IgD-negative memory B cell (primary cell): Measurements from ENCODE around the gene RFK. TPM values are rescaled to one million over a fixed set of nuclear protein-coding genes. Genes with fewer than 3 reads are reported as not detected.
A peak's percentile ranks its signal among the peaks of the same experiment; 100 is the strongest.

Experiments used
- H3K27ac Mint-ChIP-seq, 3 donors: one replicate each; pipeline ENCODE4 v1.8.0; 2020 to 2022; ENCODE audit warnings: mild to moderate bottlenecking in 3 of 3, mixed read lengths in 3 of 3, moderate library complexity in 1 of 3
- H3K27me3 Mint-ChIP-seq: one replicate; pipeline ENCODE4 v1.8.0; 2021; ENCODE audit warnings: mixed read lengths
- H3K36me3 Mint-ChIP-seq: one replicate; pipeline ENCODE4 v1.8.0; 2020; ENCODE audit warnings: mild to moderate bottlenecking, mixed read lengths
- H3K4me1 Mint-ChIP-seq, 3 donors: one replicate each; pipeline ENCODE4 v1.8.0; 2020 to 2022; ENCODE audit warnings: mixed read lengths in 3 of 3, mild to moderate bottlenecking in 1 of 3
- H3K4me3 Mint-ChIP-seq, 4 donors: one replicate each; pipeline ENCODE4 v1.8.0; 2020 to 2022; ENCODE audit warnings: mild to moderate bottlenecking in 4 of 4, mixed read lengths in 4 of 4, moderate library complexity in 3 of 4
- H3K9me3 Mint-ChIP-seq, 3 donors: one replicate each; pipeline ENCODE4 v1.8.0; 2020 to 2021; ENCODE audit warnings: mixed read lengths in 3 of 3, mild to moderate bottlenecking in 1 of 3
- polyA plus RNA-seq: library from polyadenylated mRNA; unstranded; fragments of 300-500 nt; fragmentation: Illumina TruSeq; gene quantifications from one replicate; pipeline ENCODE4 v1.2.3, GENCODE V29; 2021

RFK gene
- polyA plus RNA-seq, 1 donor from 2014 or later: 18.6 TPM

GRCh38 chr9:76419782-76420380 is 25.7 kb upstream of the RFK start:
- Mint-ChIP-seq H3K9me3 (peaks cover 0 to 3% (median 0%) of the 10 kb centered on the region in 3 donors), H3K27ac (no peak overlapping the region), H3K4me1 (no peaks in the 10 kb centered on the region), H3K36me3 (no peaks in the 10 kb centered on the region), H3K27me3 (no peaks in the 10 kb centered on the region), H3K4me3 (no peak overlapping the region)

DNA sequence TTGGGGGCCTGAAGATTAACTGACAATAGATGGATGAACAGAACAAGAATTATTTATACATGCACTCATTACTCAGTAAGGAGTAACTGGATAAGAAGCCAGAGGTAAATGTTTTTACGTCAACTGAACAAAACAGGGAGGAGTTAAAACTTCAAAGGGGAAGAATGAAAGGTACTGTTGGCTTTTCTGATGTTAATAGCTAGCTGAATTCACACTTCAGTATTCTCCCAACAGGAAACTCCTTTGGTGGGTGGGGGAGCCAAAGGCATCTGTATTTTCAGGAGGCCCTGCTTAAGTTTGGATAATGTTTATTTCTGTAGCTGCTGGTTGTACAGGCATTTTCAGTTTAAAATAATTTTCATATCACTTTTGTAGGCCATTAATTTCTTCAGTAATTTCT is 23.2 kb upstream of the RFK start:
- no peaks in the 10 kb centered on the region for H3K27me3 Mint-ChIP-seq
- no peak overlapping the region for H3K27ac Mint-ChIP-seq
- H3K4me3 Mint-ChIP-seq: no peak overlapping the region
- H3K36me3 Mint-ChIP-seq: peaks cover 2% of the 10 kb centered on the region
- H3K9me3 Mint-ChIP-seq: peaks cover 2 to 12% (median 9%) of the 10 kb centered on the region in 3 donors
- no peaks in the 10 kb centered on the region for H3K4me1 Mint-ChIP-seq

GRCh38 chr9:76415731-76416130 is 21.5 kb upstream of the RFK start:
- peaks cover 2 to 12% (median 8%) of the 10 kb centered on the region in 3 donors for H3K9me3 Mint-ChIP-seq
- H3K4me3 Mint-ChIP-seq: peak overlapping the region in 1 of 4 donors; percentile 67
- no peak overlapping the region for H3K27ac Mint-ChIP-seq
- peaks cover 2% of the 10 kb centered on the region for H3K36me3 Mint-ChIP-seq
- no peaks in the 10 kb centered on the region for H3K27me3 Mint-ChIP-seq
- no peaks in the 10 kb centered on the region for H3K4me1 Mint-ChIP-seq

- peak overlapping the region in 1 of 4 donors; percentile 39 for H3K4me3 Mint-ChIP-seq
- no peaks in the 10 kb centered on the region for H3K27me3 Mint-ChIP-seq
Measured at GRCh38 chr9:76415154-76415553, 20.9 kb upstream of the RFK start.

GRCh38 chr9:76414661-76415060 is 20.4 kb upstream of the RFK start:
- no peak overlapping the region for H3K27ac Mint-ChIP-seq
- no peaks in the 10 kb centered on the region for H3K27me3 Mint-ChIP-seq
- H3K9me3 Mint-ChIP-seq: peaks cover 2 to 12% (median 8%) of the 10 kb centered on the region in 3 donors
- H3K4me3 Mint-ChIP-seq: peak overlapping the region in 1 of 4 donors; percentile 39
- H3K36me3 Mint-ChIP-seq: peaks cover 2% of the 10 kb centered on the region
- no peaks in the 10 kb centered on the region for H3K4me1 Mint-ChIP-seq

More at GRCh38 chr9:76415154-76415553, 20.9 kb upstream of the RFK start:
- H3K27ac Mint-ChIP-seq: no peak overlapping the region
- H3K4me1 Mint-ChIP-seq: no peaks in the 10 kb centered on the region
- H3K9me3 Mint-ChIP-seq: peaks cover 2 to 12% (median 8%) of the 10 kb centered on the region in 3 donors
- H3K36me3 Mint-ChIP-seq: peaks cover 2% of the 10 kb centered on the region

GRCh38 chr9:76413658-76414057 is 19.4 kb upstream of the RFK start:
- H3K9me3 Mint-ChIP-seq: peaks cover 2 to 12% (median 8%) of the 10 kb centered on the region in 3 donors
- H3K27me3 Mint-ChIP-seq: no peaks in the 10 kb centered on the region
- peaks cover 2% of the 10 kb centered on the region for H3K36me3 Mint-ChIP-seq
- H3K4me3 Mint-ChIP-seq: no peak overlapping the region
- peaks cover under 1 to 2% (median under 1%) of the 10 kb centered on the region in 3 donors for H3K4me1 Mint-ChIP-seq
- peak overlapping the region in 1 of 3 donors; percentile 50 for H3K27ac Mint-ChIP-seq

DNA sequence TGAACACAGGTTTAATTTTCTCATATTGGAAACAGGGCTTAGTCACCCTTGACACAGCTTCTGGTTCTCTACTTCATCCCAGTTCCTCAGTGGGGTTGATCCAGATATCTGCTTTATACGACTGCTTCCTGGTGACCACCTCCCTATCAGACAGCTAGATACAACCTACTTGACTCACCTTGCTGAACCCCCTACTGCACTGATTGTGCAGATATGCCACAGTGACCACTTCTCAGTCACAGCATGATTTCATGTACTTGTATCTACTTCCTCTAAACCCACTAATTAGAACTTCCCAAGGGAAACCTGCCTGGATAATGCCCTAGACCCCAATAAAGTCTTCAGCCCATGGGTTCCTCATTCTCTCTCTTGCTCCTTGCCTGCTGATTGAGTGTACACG is 18.4 kb upstream of the RFK start:
- Mint-ChIP-seq H3K27me3 (no peaks in the 10 kb centered on the region), H3K27ac (no peak overlapping the region), H3K36me3 (peaks cover 2% of the 10 kb centered on the region), H3K4me3 (no peak overlapping the region), H3K9me3 (peaks cover 2 to 12% (median 8%) of the 10 kb centered on the region in 3 donors), H3K4me1 (peaks cover 3 to 8% (median 4%) of the 10 kb centered on the region in 3 donors)

- Mint-ChIP-seq H3K27me3 (no peaks in the 10 kb centered on the region), H3K9me3 (no peaks in the 10 kb centered on the region), H3K4me3 (no peak overlapping the region), H3K27ac (no peak overlapping the region), H3K36me3 (no peaks in the 10 kb centered on the region), H3K4me1 (peaks cover 13 to 15% (median 14%) of the 10 kb centered on the region in 3 donors)
Measured at GRCh38 chr9:76405868-76406267, 11.6 kb upstream of the RFK start.

DNA sequence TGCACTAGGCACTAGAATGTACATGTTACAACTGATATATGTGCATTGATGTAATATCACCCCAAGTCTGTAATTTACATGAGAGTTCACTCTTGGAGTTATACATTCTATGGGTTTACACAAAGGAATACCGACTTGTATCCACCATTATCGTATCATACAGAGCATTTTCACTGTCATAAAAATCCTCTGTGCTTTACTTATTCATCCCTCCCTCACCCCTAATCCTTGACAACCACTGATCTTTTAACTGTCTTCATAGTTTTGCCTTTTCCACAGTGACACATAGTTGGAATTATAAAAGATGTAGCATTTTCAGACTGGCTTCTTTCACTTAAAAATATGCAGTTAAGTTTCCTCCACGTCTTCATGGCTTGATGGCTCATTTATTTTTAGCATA is 11.1 kb upstream of the RFK start:
- H3K4me1 Mint-ChIP-seq: peaks cover 13 to 15% (median 14%) of the 10 kb centered on the region in 3 donors
- H3K9me3 Mint-ChIP-seq: no peaks in the 10 kb centered on the region
- H3K36me3 Mint-ChIP-seq: no peaks in the 10 kb centered on the region
- peak overlapping the region in 1 of 3 donors; percentile 22 for H3K27ac Mint-ChIP-seq
- H3K27me3 Mint-ChIP-seq: no peaks in the 10 kb centered on the region
- H3K4me3 Mint-ChIP-seq: no peak overlapping the region

DNA sequence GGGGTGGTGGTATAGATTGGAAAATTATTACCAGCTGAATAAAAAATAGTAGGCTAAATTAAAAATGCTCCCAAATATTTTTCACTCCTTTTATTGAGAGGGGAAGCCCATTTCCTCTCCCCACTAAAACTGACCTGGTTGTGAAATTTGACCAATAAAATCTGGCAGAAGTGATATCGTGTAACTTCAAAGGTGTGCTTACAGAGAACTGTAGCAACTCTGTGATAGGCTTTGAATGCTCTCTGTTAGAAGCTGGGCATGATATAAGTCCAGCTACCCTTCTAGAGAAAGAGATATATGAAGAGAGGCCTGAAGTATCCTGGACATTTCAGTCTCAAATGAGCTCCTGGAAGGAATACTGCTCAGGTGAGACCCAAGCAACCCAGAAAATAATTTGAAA is 10.2 kb upstream of the RFK start:
- Mint-ChIP-seq H3K9me3 (no peaks in the 10 kb centered on the region), H3K27ac (no peak overlapping the region), H3K4me3 (peak overlapping the region in 1 of 4 donors; percentile 59), H3K27me3 (no peaks in the 10 kb centered on the region), H3K36me3 (no peaks in the 10 kb centered on the region), H3K4me1 (peaks cover 13 to 15% (median 14%) of the 10 kb centered on the region in 3 donors)

GRCh38 chr9:76403352-76403751 is 9.1 kb upstream of the RFK start:
- no peaks in the 10 kb centered on the region for H3K36me3 Mint-ChIP-seq
- H3K9me3 Mint-ChIP-seq: no peaks in the 10 kb centered on the region
- peaks cover 9 to 12% (median 12%) of the 10 kb centered on the region in 3 donors for H3K4me1 Mint-ChIP-seq
- H3K27me3 Mint-ChIP-seq: no peaks in the 10 kb centered on the region
- peak overlapping the region in 2 of 4 donors; percentile 71 to 75 for H3K4me3 Mint-ChIP-seq
- peak overlapping the region in 1 of 3 donors; percentile 14 for H3K27ac Mint-ChIP-seq

DNA sequence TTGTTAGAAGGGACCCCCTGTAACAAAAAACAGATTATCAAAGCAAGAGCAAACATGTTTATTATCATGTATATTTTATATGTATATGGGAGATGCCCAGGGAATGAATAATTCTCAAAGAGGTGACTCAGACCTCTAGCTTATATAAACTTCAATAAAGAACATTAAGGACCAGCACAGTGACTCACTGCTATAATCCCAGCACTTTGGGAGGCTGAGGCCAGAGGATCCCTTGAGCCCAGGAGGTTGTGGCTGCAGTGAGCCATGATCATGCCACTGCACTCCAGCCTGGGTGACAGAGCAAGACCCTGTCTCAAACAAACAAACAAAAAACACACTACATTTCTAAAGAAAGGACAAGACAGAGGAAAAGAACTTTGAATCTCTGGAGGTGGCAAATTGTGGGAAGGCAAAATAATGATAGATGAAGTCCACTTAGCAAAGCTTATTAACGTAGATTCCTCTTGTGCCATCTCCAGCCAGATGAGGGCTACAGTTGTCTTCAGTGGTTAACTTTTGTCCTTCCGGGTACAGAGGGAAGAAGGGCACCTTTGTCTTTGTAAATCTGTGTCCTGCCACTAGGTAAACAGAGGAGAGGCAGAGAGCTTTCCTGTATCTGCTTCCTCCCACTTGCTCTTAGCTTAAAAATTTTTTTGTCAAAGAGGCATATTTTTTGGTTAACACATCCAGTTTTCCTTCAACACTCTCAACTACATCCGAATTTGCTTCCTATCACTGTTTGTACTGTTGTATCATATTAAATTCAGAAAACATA is 7.5 kb upstream of the RFK start:
- Mint-ChIP-seq H3K36me3 (no peaks in the 10 kb centered on the region), H3K4me1 (peaks cover 8 to 10% (median 9%) of the 10 kb centered on the region in 3 donors), H3K4me3 (no peak overlapping the region), H3K27ac (no peak overlapping the region), H3K9me3 (no peaks in the 10 kb centered on the region), H3K27me3 (no peaks in the 10 kb centered on the region)

DNA sequence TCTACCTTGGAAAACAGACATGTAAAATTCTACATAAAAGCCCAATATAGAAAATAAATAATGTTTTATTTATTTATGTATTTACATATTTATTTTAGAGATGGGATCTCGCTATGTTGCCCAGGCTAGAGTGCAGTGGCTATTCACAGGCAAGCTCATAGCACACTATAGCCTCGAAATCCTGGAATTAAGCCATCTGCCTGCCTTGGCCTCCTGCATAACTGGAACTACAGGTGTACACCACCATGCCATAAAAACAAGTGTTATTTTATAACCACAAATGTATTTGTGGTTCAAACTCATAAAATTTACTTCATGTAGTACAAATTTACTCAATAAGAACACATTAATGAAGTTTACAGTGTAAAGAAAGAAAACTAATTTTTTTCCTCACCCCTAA is 7.0 kb upstream of the RFK start:
- H3K9me3 Mint-ChIP-seq: no peaks in the 10 kb centered on the region
- peaks cover 8 to 10% (median 9%) of the 10 kb centered on the region in 3 donors for H3K4me1 Mint-ChIP-seq
- no peaks in the 10 kb centered on the region for H3K36me3 Mint-ChIP-seq
- H3K4me3 Mint-ChIP-seq: no peak overlapping the region
- no peak overlapping the region for H3K27ac Mint-ChIP-seq
- no peaks in the 10 kb centered on the region for H3K27me3 Mint-ChIP-seq

DNA sequence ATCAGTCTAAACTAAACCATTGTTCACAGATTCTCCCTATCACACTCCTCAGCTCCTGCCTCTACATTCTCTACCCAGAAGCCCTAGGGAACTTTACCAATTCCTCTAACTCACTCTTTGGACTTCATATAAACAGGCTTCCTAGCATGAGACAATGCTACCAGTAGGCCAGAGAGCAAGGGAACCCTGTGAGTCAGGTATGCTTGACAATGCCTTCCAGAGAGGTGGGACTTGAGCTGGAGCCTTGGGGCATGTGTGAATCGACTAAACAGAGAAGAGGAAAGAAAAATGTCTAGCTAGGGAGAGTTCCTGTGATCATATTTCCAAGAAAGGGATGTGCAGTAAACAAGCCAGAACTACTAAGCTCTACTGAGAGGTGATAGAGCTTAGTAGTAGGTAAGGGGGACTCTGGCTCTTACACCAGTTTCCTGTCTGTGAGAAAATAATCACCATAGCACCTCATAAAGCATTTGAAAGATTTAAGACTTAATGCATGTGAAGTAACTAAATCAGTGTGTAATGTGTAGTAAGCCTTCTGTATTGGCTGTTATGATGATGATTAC is 6.4 kb upstream of the RFK start:
- no peaks in the 10 kb centered on the region for H3K36me3 Mint-ChIP-seq
- no peaks in the 10 kb centered on the region for H3K27me3 Mint-ChIP-seq
- peaks cover 8 to 12% (median 9%) of the 10 kb centered on the region in 3 donors for H3K4me1 Mint-ChIP-seq
- no peak overlapping the region for H3K4me3 Mint-ChIP-seq
- peak overlapping the region in 1 of 3 donors; percentile 73 for H3K27ac Mint-ChIP-seq
- H3K9me3 Mint-ChIP-seq: no peaks in the 10 kb centered on the region

GRCh38 chr9:76399856-76400255 is 5.6 kb upstream of the RFK start:
- no peaks in the 10 kb centered on the region for H3K9me3 Mint-ChIP-seq
- H3K27me3 Mint-ChIP-seq: no peaks in the 10 kb centered on the region
- no peaks in the 10 kb centered on the region for H3K36me3 Mint-ChIP-seq
- no peak overlapping the region for H3K4me3 Mint-ChIP-seq
- no peak overlapping the region for H3K27ac Mint-ChIP-seq
- H3K4me1 Mint-ChIP-seq: peaks cover 8 to 18% (median 11%) of the 10 kb centered on the region in 3 donors
